Retina (tissue), 1 donor: Measurements from ENCODE around the gene RBM8A.
A peak's percentile ranks its signal among the peaks of the same experiment; 100 is the strongest.

Experiments
- DNase-seq: peaks from one replicate; pipeline ENCODE4 v3.0.0-alpha.2; 2016

Gene RBM8A

GRCh38 chr1:145927063-145927886, at the start of gene RBM8A:
RBM8A (minus strand) TSS chr1:145927484; CDS start chr1:145927426, 58 bp downstream.
- DNase-seq: peak; percentile 97

GRCh38 chr1:145977016-145977415, 49.7 kb upstream of the RBM8A start:
- DNase-seq: peak; percentile 16

GRCh38 chr1:145975216-145975615, 47.9 kb upstream of the RBM8A start:
- DNase-seq: no peak

GRCh38 chr1:145974721-145975120, 47.4 kb upstream of the RBM8A start:
- DNase-seq: no peak

- no peak for DNase-seq
Measured at GRCh38 chr1:145972580-145972979, 45.3 kb upstream of the RBM8A start.

GRCh38 chr1:145967288-145967687, 40.0 kb upstream of the RBM8A start:
- no peak for DNase-seq

GRCh38 chr1:145965119-145965744, 37.9 kb upstream of the RBM8A start:
- DNase-seq: no peak

- DNase-seq: peak; percentile 96
Measured at GRCh38 chr1:145964328-145965118, 37.2 kb upstream of the RBM8A start, which contains the start of the genes ANKRD34A and POLR3GL. ANKRD34A (minus strand) TSS chr1:145964575; CDS start chr1:145961759, 2,816 bp downstream. POLR3GL (plus strand) TSS chr1:145964690; CDS start chr1:145974866, 10,176 bp downstream.

GRCh38 chr1:145963265-145964019, 36.2 kb upstream of the RBM8A start:
- DNase-seq: no peak

- peak; percentile 47 for DNase-seq
Measured at GRCh38 chr1:145962157-145963102, 35.1 kb upstream of the RBM8A start.

- peak; percentile 74 for DNase-seq
Measured at GRCh38 chr1:145961425-145962156, 34.3 kb upstream of the RBM8A start.

- no peak for DNase-seq
Measured at GRCh38 chr1:145961109-145961424, 33.8 kb upstream of the RBM8A start.

- DNase-seq: peak; percentile 96
Measured at GRCh38 chr1:145960468-145961108, 33.3 kb upstream of the RBM8A start.

- DNase-seq: no peak
Measured at GRCh38 chr1:145959957-145960467, 32.7 kb upstream of the RBM8A start.

- no peak for DNase-seq
Measured at GRCh38 chr1:145959333-145959732, 32.0 kb upstream of the RBM8A start.

GRCh38 chr1:145958734-145959133, 31.4 kb upstream of the RBM8A start:
- DNase-seq: no peak

GRCh38 chr1:145957443-145958319, 30.4 kb upstream of the RBM8A start, which contains the start of gene LIX1L:
LIX1L (minus strand) TSS chr1:145958017; CDS start chr1:145957927, 90 bp downstream.
- peak; percentile 96 for DNase-seq

- peak; percentile 15 for DNase-seq
Measured at GRCh38 chr1:145956781-145957442, 29.6 kb upstream of the RBM8A start.
